AG04449 (cell line): ENCODE measurements around the gene CPA5.

Experiments used
- CTCF ChIA-PET: fragments of 350-600 bp; formaldehyde crosslinking; extraction: SDS; loops from one replicate; lab custom pipeline; 2021; ENCODE audit warnings: antibody characterized with exemption; lab: Yijun Ruan, JAX
- POLR2A ChIA-PET: fragments of 400-600, 350-600 bp; formaldehyde crosslinking; extraction: SDS; loops from one replicate; lab custom pipeline; 2020; ENCODE audit warnings: antibody characterized with exemption, inconsistent platforms; lab: Yijun Ruan, JAX
- DNase-seq: peaks from one replicate; pipeline ENCODE4 v3.0.0-alpha.2; 2010; ENCODE audit warnings: low read depth, low spot score
- H3K4me3 ChIP-seq: 2 replicates; pipeline ENCODE4 v1.5.1; 2011; ENCODE audit warnings: low read depth, mild to moderate bottlenecking, control low read depth, low read length
- CTCF ChIP-seq: IDR thresholded peaks from one replicate; pipeline ENCODE4 v1.5.1; 2011; ENCODE audit warnings: mild to moderate bottlenecking, moderate library complexity, low read length, control low read depth, inconsistent platforms; ENCODE audit not compliant: insufficient read depth; ENCODE audit errors: missing control alignments

CPA5 gene

GRCh38 chr7:130324306-130324943, 20.2 kb upstream of the CPA5 start:
- TF ChIP-seq CTCF = no peak
- ChIA-PET CTCF (no interaction called here), POLR2A (no interaction called here)
- no peak overlapping the region for H3K4me3 ChIP-seq
- DNase-seq = no peak

- ChIA-PET POLR2A (no interaction called here), CTCF (no interaction called here)
- H3K4me3 ChIP-seq = no peak overlapping the region
- DNase-seq = no peak
- TF ChIP-seq CTCF = no peak
Observed at GRCh38 chr7:130329681-130330080, 14.9 kb upstream of the CPA5 start.

GRCh38 chr7:130332259-130333053, 12.2 kb upstream of the CPA5 start:
- H3K4me3 ChIP-seq = no peak overlapping the region
- no peak for TF ChIP-seq CTCF
- no peak for DNase-seq
- ChIA-PET POLR2A (no interaction called here), CTCF (interaction anchor here (1.0 to 1.3 kb wide), 2 partner anchors 18 to 159 kb away, joined by 3 read pairs; no protein-coding TSS in a partner anchor)

GRCh38 chr7:130333832-130334231, 10.8 kb upstream of the CPA5 start:
- no peak for DNase-seq
- ChIA-PET CTCF (interaction anchor here (0.9 to 1.0 kb wide), 2 partner anchors 11 to 16 kb away, joined by 3 read pairs; partner anchors contain the start of gene CPA5), POLR2A (no interaction called here)
- H3K4me3 ChIP-seq = no peak overlapping the region
- no peak for TF ChIP-seq CTCF

GRCh38 chr7:130334274-130334673, 10.3 kb upstream of the CPA5 start:
- no peak overlapping the region for H3K4me3 ChIP-seq
- DNase-seq = no peak
- ChIA-PET CTCF (interaction anchor here (0.9 kb wide), 1 partner anchor 10 kb away, joined by 3 read pairs; the partner anchor contains the start of gene CPA5), POLR2A (no interaction called here)
- no peak for TF ChIP-seq CTCF

GRCh38 chr7:130337410-130337971, 7.1 kb upstream of the CPA5 start:
- CTCF ChIA-PET = interaction anchor here (0.7 kb wide), 1 partner anchor 28 kb away, joined by 3 read pairs; no protein-coding TSS in a partner anchor
- POLR2A ChIA-PET = no interaction called here
- DNase-seq = no peak

More at GRCh38 chr7:130337410-130337971, 7.1 kb upstream of the CPA5 start:
- TF ChIP-seq CTCF = no peak
- no peak overlapping the region for H3K4me3 ChIP-seq
